Endodermal cell (in vitro differentiated cells): ENCODE data around the gene JUP. TPM values are rescaled to one million over a fixed set of nuclear protein-coding genes. Genes with fewer than 3 reads are reported as not detected.

ENCODE experiments used
- DNase-seq: peaks from one replicate; pipeline ENCODE4 v3.0.0-alpha.2; 2017
- H3K27ac ChIP-seq: 2 replicates; pipeline ENCODE4 v1.5.1; 2013; ENCODE audit warnings: mild to moderate bottlenecking, low read depth, low read length, moderate library complexity
- H3K27me3 ChIP-seq: 2 replicates; pipeline ENCODE4 v1.6.1; 2013; ENCODE audit warnings: mild to moderate bottlenecking, low read length, moderate library complexity; ENCODE audit not compliant: insufficient read depth, control insufficient read depth, poor library complexity, severe bottlenecking
- H3K36me3 ChIP-seq: 2 replicates; pipeline ENCODE4 v1.7.0; 2013; ENCODE audit warnings: mild to moderate bottlenecking, low read length, moderate library complexity; ENCODE audit not compliant: control insufficient read depth, insufficient read depth
- H3K4me1 ChIP-seq: one replicate; pipeline ENCODE4 v1.7.0; 2013; ENCODE audit warnings: low read length; ENCODE audit not compliant: control insufficient read depth, insufficient read depth
- H3K4me3 ChIP-seq: 2 replicates; pipeline ENCODE4 v1.5.1; 2013; ENCODE audit warnings: mild to moderate bottlenecking, low read length, moderate library complexity
- H3K9ac ChIP-seq: 2 replicates; pipeline ENCODE4 v1.6.1; 2013; ENCODE audit warnings: mild to moderate bottlenecking, low read length, moderate library complexity; ENCODE audit not compliant: poor library complexity, severe bottlenecking; ENCODE audit errors: extremely low read depth
- H3K9me3 ChIP-seq: 2 replicates; pipeline ENCODE4 v1.6.1; 2013; ENCODE audit warnings: mild to moderate bottlenecking, low read length, moderate library complexity; ENCODE audit not compliant: control insufficient read depth
- H3K27ac Mint-ChIP-seq: 2 replicates; pipeline ENCODE4 v1.8.0; 2020; ENCODE audit warnings: mixed read lengths
- H3K27me3 Mint-ChIP-seq: 2 replicates; pipeline ENCODE4 v1.8.0; 2021; ENCODE audit warnings: mild to moderate bottlenecking, mixed read lengths; ENCODE audit not compliant: insufficient read depth
- H3K36me3 Mint-ChIP-seq: 2 replicates; pipeline ENCODE4 v1.8.0; 2020; ENCODE audit warnings: low read depth, mixed read lengths
- H3K4me1 Mint-ChIP-seq: 2 replicates; pipeline ENCODE4 v1.8.0; 2020; ENCODE audit warnings: mixed read lengths
- H3K4me3 Mint-ChIP-seq: 2 replicates; pipeline ENCODE4 v1.8.0; 2020; ENCODE audit warnings: mild to moderate bottlenecking, moderate library complexity, mixed read lengths
- H3K9me3 Mint-ChIP-seq: 2 replicates; pipeline ENCODE4 v1.8.0; 2020; ENCODE audit warnings: mild to moderate bottlenecking, mixed read lengths
- WGBS, 2 experiments: methylation state at CpG; one replicate each; pipeline versions ENCODE4 v1.1.5 to v1.1.7; 2013; ENCODE audit warnings: missing lambda C conversion rate in 2 of 2, mixed read lengths in 1 of 2; ENCODE audit not compliant: insufficient coverage in 1 of 2, insufficient read length in 1 of 2; 5-methylcytosine and 5-hydroxymethylcytosine counted together
- total RNA-seq, 2 donors: library from RNA; stranded (reverse); fragmentation: NEBNext Ultra II Directional in 1 of 2; extraction: Animal tissue kit (Norgen Biotek cat#: 25700) in 1 of 2; gene quantifications; 2 replicates in 1 of 2; 3 replicates in 1 of 2; pipeline ENCODE4 v1.2.1, GENCODE V29; 2021
- TF ChIP-seq, protein P1 (sequence below): fragments of 200-600 bp; sonication (generic); conservative IDR thresholded peaks from 2 replicates; pipeline ENCODE4 v1.5.0; 2021; ENCODE audit warnings: antibody characterized with exemption, mild to moderate bottlenecking

Gene JUP
- total RNA-seq, 2 donors from 2014 or later, result 112 to 167 TPM

DNA sequence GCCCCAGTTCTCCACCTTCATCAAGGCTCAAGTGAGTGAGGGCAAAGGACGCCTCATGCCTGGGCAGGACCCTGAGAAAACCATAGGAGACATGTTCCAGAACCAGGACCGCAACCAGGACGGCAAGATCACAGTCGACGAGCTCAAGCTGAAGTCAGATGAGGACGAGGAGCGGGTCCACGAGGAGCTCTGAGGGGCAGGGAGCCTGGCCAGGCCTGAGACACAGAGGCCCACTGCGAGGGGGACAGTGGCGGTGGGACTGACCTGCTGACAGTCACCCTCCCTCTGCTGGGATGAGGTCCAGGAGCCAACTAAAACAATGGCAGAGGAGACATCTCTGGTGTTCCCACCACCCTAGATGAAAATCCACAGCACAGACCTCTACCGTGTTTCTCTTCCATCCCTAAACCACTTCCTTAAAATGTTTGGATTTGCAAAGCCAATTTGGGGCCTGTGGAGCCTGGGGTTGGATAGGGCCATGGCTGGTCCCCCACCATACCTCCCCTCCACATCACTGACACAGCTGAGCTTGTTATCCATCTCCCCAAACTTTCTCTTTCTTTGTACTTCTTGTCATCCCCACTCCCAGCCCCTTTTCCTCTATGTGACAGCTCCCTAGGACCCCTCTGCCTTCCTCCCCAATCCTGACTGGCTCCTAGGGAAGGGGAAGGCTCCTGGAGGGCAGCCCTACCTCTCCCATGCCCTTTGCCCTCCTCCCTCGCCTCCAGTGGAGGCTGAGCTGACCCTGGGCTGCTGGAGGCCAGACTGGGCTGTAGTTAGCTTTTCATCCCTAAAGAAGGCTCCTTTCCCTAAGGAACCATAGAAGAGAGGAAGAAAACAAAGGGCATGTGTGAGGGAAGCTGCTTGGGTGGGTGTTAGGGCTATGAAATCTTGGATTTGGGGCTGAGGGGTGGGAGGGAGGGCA is 36.0 kb upstream of the JUP start:
- no peaks in the 10 kb centered on the region for H3K9me3 ChIP-seq
- Mint-ChIP-seq H3K27ac (no peak overlapping the region), H3K36me3 (peaks cover 30% of the 10 kb centered on the region), H3K4me3 (no peak overlapping the region), H3K9me3 (no peaks in the 10 kb centered on the region), H3K27me3 (no peaks in the 10 kb centered on the region), H3K4me1 (peaks cover 9% of the 10 kb centered on the region)
- H3K4me3 ChIP-seq, result no peak overlapping the region
- 97 to 100% methylated on average over 11 of the region's 12 CpGs for WGBS, 2 experiments
- H3K27ac ChIP-seq, result no peak overlapping the region
- TF ChIP-seq, protein P1, sequence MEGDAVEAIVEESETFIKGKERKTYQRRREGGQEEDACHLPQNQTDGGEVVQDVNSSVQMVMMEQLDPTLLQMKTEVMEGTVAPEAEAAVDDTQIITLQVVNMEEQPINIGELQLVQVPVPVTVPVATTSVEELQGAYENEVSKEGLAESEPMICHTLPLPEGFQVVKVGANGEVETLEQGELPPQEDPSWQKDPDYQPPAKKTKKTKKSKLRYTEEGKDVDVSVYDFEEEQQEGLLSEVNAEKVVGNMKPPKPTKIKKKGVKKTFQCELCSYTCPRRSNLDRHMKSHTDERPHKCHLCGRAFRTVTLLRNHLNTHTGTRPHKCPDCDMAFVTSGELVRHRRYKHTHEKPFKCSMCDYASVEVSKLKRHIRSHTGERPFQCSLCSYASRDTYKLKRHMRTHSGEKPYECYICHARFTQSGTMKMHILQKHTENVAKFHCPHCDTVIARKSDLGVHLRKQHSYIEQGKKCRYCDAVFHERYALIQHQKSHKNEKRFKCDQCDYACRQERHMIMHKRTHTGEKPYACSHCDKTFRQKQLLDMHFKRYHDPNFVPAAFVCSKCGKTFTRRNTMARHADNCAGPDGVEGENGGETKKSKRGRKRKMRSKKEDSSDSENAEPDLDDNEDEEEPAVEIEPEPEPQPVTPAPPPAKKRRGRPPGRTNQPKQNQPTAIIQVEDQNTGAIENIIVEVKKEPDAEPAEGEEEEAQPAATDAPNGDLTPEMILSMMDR, result no peak
- no peak overlapping the region for H3K9ac ChIP-seq
- H3K27me3 ChIP-seq, result no peaks in the 10 kb centered on the region
- H3K36me3 ChIP-seq, result peaks cover 26% of the 10 kb centered on the region
- DNase-seq, result no peak
- H3K4me1 ChIP-seq, result no peaks in the 10 kb centered on the region

DNA sequence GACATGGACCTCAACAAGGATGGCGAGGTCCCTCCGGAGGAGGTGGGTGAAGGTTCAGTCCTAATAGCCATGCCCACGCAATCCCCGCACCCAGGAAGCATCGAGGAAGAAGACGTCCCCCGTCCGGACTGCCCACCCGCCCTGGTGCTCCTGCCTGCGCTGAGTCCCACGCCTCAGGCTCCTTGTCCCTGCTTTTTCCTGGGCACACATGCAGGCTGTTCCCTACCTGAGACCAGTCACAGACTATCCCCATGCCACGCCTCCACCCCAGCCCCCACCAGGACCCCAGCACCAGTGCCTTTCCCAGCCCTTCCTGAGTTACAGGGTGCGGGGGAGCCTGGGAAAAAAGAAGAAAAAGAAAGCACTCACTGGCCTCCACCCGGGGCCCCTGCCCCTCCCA is 35.3 kb upstream of the JUP start:
- Histone ChIP-seq H3K27me3 (no peaks in the 10 kb centered on the region), H3K9ac (no peak overlapping the region), H3K9me3 (no peaks in the 10 kb centered on the region), H3K4me3 (no peak overlapping the region), H3K36me3 (peaks cover 29% of the 10 kb centered on the region), H3K27ac (no peak overlapping the region), H3K4me1 (no peaks in the 10 kb centered on the region)
- H3K27ac Mint-ChIP-seq, result no peak overlapping the region
- no peak overlapping the region for H3K4me3 Mint-ChIP-seq
- 93% methylated on average over 10 to 14 of the region's 14 CpGs for WGBS, 2 experiments
- H3K27me3 Mint-ChIP-seq, result no peaks in the 10 kb centered on the region
- no peak for DNase-seq
- H3K36me3 Mint-ChIP-seq, result peaks cover 31% of the 10 kb centered on the region
- TF ChIP-seq, protein P1, result no peak
- H3K9me3 Mint-ChIP-seq, result no peaks in the 10 kb centered on the region
- peaks cover 9% of the 10 kb centered on the region for H3K4me1 Mint-ChIP-seq

DNA sequence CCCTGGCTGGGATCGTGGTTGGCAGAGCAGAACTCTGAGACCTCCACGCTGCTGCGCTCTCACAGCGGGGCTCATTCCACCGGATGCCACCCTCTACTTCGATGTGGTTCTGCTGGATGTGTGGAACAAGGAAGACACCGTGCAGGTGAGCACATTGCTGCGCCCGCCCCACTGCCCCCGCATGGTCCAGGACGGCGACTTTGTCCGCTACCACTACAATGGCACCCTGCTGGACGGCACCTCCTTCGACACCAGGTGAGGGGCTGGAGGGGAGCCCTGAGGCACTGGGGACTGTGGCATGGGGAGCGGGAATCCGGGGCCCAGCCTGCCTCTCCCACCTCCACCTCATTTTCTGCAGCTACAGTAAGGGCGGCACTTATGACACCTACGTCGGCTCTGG is 31.5 kb upstream of the JUP start:
- Histone ChIP-seq H3K27ac (no peak overlapping the region), H3K27me3 (no peaks in the 10 kb centered on the region), H3K9me3 (no peaks in the 10 kb centered on the region), H3K4me1 (no peaks in the 10 kb centered on the region), H3K4me3 (no peak overlapping the region), H3K9ac (no peak overlapping the region), H3K36me3 (peaks cover 26% of the 10 kb centered on the region)
- no peak for DNase-seq
- peaks cover 18% of the 10 kb centered on the region for H3K36me3 Mint-ChIP-seq
- TF ChIP-seq, protein P1, result no peak
- no peaks in the 10 kb centered on the region for H3K9me3 Mint-ChIP-seq
- WGBS, 2 experiments, result 96% methylated on average over 7 to 20 of the region's 20 CpGs
- no peak overlapping the region for H3K4me3 Mint-ChIP-seq
- H3K27ac Mint-ChIP-seq, result no peak overlapping the region
- peaks cover 10% of the 10 kb centered on the region for H3K4me1 Mint-ChIP-seq
- no peaks in the 10 kb centered on the region for H3K27me3 Mint-ChIP-seq
